B cell (primary cell): ENCODE results near the gene RAB3C.

Source experiments
- EZH2 ChIP-seq: IDR thresholded peaks from 2 replicates; pipeline ENCODE4 v1.6.1; 2012; ENCODE audit warnings: borderline replicate concordance, low read depth, mild to moderate bottlenecking, moderate library complexity, low read length; ENCODE audit not compliant: insufficient read depth, poor library complexity, severe bottlenecking
- TF ChIP-seq, protein P1 (sequence below): fragments of 200-600 bp; IDR thresholded peaks from one replicate; pipeline ENCODE4 v1.8.0; 2022; ENCODE audit warnings: antibody characterized with exemption, mild to moderate bottlenecking

DNA sequence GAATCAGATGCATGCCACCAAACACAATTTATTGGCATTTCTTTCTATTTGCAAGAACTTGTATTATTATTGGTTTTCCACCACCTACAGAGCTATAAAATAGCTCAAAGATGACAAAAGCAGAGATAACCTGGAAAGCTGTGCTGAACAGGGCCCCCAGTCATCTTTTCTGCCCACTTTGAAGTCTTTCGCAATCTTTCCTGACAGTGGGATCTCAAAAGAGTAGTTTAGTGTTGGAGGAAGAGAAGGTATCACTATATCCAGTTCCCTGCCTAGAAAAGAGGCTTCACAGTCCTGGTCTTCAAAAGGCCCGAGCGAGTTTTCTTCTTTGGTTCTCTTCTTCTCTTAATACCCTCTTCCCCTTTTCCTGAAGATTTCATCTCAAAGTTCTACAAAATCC is 231.0 kb downstream of the RAB3C start:
- no peak for TF ChIP-seq EZH2
- TF ChIP-seq, protein P1, sequence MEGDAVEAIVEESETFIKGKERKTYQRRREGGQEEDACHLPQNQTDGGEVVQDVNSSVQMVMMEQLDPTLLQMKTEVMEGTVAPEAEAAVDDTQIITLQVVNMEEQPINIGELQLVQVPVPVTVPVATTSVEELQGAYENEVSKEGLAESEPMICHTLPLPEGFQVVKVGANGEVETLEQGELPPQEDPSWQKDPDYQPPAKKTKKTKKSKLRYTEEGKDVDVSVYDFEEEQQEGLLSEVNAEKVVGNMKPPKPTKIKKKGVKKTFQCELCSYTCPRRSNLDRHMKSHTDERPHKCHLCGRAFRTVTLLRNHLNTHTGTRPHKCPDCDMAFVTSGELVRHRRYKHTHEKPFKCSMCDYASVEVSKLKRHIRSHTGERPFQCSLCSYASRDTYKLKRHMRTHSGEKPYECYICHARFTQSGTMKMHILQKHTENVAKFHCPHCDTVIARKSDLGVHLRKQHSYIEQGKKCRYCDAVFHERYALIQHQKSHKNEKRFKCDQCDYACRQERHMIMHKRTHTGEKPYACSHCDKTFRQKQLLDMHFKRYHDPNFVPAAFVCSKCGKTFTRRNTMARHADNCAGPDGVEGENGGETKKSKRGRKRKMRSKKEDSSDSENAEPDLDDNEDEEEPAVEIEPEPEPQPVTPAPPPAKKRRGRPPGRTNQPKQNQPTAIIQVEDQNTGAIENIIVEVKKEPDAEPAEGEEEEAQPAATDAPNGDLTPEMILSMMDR, result no peak
